ENCODE data around the gene BNIP1. TPM values are rescaled to one million over a fixed set of nuclear protein-coding genes. Genes with fewer than 3 reads are reported as not detected.

Gene BNIP1
- total RNA-seq, 1 donor from 2014 or later = 12.3 TPM

DNA sequence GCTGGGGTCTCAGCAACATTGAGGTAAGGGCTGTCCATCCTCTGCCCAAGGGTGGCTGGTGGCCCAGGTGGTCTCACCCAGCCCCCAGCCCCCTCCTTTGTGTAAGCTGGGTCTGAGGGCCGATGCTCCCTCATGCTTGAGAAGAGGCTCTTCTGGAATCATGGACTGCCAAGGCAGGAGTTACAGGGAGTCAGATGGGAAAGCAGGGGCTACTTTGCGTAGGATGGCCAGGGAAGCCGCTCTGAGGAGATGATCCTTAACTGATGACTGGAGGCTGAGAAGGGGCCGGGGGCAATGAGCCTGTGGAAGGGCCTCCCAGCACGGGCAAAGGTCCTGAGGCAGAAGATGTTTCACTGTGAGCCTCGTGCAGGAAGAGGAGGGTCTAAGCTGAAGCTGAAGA, 67.0 kb downstream of the BNIP1 start:
- DNase-seq (ENCODE audit: low spot score) = no peak

DNA sequence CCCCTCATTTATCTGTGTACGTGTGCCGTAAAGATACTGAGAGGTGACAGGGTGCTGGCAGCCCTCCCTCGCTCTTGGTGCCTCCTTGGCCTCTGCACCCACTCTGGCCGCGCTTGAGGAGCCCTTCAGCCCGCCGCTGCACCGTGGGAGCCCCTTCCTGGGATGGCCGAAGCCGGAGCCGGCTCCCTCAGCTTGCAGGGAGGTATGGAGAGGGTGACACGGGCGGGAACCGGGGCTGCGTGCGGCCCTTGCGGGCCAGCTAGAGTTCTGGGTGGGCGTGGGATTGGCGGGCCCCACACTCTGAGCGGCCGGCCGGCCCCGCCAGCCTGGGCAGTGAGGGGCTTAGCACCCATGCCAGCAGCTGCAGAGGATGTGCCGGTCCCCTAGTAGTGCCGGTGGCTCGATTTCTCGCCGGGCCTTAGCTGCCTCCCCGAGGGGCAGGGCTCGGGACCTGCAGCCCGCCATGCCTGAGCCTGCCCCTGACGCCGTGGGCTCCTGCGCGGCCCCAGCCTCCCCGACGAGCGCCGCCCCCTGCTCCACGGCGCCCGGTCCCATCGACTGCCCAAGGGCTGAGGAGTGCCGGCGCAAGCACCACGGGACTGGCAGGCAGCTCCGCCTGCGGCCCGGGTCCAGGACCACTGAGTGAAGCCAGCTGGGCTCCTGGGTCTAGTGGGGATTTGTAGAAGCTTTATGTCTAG, 69.1 kb downstream of the BNIP1 start:
- no peak for DNase-seq (ENCODE audit: low spot score)

Other genes with a start within 250 kb of the BNIP1 start
- gene RPL26L1, start 185.1 kb upstream of the BNIP1 start, total RNA-seq = 26.2 TPM
- 208 TPM for gene ATP6V0E1, start 160.8 kb upstream of the BNIP1 start, total RNA-seq
- 36.5 TPM for gene CREBRF, start 88.2 kb upstream of the BNIP1 start, total RNA-seq
- not detected for gene NKX2-5, start 90.7 kb downstream of the BNIP1 start, total RNA-seq
- 8.8 TPM for gene STC2, start 183.9 kb downstream of the BNIP1 start, total RNA-seq

Measured in ureter (tissue), 1 donor.